T-helper 1 cell treated with Interleukin-12 subunit alpha and Interleukin-12 subunit beta and Interleukin-4 antibody, amounts not matched to agents 30 ng/mL and 1 ng/mL, for 36 hours (primary cell): ENCODE data around the gene SPPL3. TPM values are rescaled to one million over a fixed set of nuclear protein-coding genes. Genes with fewer than 3 reads are reported as not detected.
"Not testable (repeated sequence)": the region's sequence is repeated elsewhere in the genome, so short reads cannot be mapped to it uniquely, and the experiment has no call there.

Source experiments
- intact Hi-C: fragments of 100-400 bp; cut with micrococcal nuclease; formaldehyde crosslinking; loops from one replicate; pipeline ENCODE4 v1.15.1; 2024
- total RNA-seq: library from RNA; stranded (reverse); gene quantifications from 2 replicates; pipeline ENCODE4 v1.2.3, GENCODE V29; 2022

Gene SPPL3
- total RNA-seq, 1 donor from 2014 or later = 32.7 TPM

DNA sequence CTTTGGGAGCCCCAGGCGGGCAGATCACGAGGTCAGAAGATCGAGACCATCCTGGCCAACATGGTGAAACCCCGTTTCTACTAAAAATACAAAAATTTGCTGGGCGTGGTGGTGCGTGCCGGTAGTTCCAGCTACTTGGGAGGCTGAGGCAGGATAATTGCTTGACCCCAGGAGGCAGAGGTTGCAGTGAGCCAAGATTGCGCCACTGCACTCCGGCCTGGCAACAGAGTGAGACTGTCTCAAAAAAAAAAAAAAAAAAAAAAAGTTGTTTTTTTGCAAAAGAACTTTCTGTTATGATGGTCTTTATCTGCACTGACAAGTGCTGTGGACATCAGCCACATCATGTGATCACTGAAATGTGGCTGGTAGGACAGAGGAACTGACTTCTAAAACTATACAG is 111.7 kb downstream of the SPPL3 start:
- intact Hi-C loops = not testable (repeated sequence)

DNA sequence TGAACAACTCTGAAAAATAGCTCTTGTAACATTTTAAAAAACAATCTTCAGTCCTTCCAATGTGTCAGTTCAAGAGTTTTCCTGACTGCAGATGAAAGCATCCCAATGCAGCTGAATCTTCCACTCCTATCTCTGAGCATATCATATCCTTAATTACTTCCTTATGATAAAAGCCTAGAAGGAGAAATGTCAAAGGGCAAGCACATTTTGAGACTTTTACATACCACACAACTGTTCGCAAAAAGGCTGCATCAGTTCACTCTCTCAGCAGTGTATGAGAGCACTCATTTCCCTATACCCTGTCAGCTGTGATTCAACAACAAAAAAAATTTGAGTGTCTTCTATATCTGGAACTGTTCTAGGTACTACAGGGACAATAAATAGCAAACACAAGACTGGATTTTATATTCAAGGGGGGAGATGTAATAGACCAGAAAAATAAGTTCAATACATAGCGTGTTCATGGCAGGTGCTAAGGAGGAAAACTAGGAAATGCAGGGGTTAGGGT is 112.4 kb downstream of the SPPL3 start:
- intact Hi-C loops = no loop called here

GRCh38 chr12:120790114-120790513 is 114.0 kb downstream of the SPPL3 start:
- intact Hi-C loops = no loop called here

DNA sequence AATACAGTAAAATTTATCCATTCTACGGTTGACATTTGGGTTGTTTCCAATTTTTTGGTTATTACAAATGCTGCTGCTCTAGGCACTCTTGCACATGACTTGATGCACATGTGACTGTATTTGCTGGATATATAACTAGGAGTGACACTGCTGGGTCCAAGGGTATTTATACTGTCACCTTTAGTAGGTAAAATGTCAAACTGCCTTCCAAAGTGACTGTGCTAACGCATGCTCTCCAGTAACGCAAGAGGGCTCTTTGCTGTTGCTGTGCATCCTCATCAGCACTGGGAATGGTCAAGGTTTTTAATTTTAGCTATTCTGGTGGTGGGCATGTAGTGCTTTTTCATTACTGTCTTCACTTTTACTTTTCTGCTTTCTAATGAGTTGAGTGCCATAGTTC is 116.3 kb downstream of the SPPL3 start:
- intact Hi-C loops = no loop called here

- intact Hi-C loops = no loop called here
These were observed 119.4 kb downstream of the SPPL3 start for GRCh38 chr12:120784804-120785203.

DNA sequence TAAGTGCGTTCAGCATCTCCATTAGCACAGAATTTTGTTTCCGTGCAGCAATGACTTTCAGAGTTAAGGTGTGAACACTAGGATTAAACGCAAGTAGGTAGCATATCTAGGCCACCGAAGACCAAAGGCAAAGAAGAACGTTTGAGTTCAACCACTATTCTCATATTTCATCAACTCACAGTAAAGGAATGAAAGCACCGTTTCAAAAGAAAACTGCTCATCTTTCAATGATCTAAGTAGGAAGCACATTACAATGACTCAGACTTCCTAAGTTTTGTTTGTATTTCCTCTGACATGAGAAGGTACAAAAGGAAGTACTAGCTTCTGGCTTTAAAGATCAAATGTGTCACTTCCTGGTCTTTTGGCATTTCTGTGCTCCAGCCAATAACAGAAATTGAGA is 121.0 kb downstream of the SPPL3 start:
- intact Hi-C loops = no loop called here

- intact Hi-C loops = no loop called here
These were observed 128.2 kb downstream of the SPPL3 start for GRCh38 chr12:120775862-120776552.

DNA sequence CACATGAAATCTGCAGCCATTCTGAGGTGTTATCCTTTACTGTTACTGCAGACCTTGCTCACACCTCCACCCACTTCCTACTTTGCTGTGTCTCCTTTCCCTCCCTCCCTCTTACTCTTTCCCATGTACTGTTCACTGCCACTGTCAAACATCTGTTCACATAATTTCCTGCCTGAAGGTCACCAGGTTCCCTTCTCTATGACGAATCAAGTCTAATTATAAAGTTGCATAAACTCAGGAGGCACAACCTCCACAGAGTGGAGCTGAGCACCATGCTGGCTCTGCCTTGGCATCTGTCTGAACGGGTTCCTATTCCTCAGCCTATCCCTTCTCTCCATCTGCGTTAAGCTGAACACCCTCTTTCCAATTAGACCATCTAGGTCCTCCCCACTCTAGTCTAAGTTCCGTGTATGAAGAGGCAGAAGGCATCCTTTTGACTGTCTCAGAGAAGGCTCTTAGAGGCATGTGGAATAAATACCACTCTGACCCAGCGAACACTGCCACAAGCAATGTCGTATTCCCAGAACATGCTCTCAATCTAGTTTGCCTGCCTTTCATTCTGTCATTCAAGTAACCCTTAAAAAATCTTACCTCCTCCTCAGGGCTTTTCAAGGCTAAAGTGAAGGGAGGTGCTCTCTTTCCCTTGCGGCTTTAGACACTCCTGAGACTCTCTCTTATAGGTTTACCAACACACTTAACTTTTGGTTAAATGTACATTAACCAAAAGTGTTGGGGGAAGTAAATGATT is 129.8 kb downstream of the SPPL3 start:
- intact Hi-C loops = no loop called here

- intact Hi-C loops = no loop called here
These were observed 133.1 kb downstream of the SPPL3 start for GRCh38 chr12:120771097-120771496.

DNA sequence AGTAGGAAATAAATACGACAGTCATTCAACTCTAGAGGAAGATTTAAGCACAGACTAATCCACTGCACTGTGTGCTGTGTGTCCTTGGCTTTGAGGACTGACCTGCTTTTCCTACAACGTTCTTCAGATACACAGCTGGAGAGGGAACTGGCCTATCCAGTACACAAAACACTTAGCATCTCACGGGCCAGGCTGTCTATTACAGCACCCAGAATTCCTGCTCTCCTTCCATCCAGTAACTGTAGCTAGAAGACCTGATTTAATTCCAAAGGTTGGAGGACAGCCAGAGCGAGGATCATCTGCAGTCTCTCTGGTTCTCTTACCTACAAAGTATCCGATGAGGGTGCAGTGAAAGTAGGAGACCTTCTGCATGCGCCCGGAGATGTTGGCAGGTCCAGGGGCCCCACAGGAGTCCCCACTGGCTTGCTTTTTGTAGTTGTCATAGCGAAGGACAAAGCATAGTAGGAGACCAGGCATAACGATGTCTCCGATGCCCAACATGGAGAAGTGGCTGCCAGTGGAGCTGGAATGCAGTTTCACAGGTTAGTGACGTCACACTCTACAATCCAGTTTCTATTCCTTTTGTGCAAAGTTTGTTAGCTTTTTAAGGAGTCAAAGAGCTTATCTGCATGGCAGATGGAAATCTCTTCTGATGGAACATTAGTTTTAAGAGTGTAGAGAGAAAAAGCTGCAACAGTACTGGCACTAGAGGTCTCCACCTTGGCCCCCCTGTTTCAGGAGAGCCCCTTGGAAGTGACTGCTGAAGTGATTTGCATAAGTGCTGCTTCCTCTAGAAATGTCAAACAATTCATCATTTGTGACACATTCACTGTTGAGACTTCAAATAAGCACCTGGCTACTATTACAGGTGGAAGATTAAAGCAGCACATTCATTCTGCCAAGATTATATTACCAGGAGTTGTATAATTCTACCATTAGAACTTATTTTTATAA is 136.8 kb downstream of the SPPL3 start:
- intact Hi-C loops = loop anchor here (10.0 kb wide), 1 partner anchor 207 kb away; the partner anchor contains the start of gene HNF1A

DNA sequence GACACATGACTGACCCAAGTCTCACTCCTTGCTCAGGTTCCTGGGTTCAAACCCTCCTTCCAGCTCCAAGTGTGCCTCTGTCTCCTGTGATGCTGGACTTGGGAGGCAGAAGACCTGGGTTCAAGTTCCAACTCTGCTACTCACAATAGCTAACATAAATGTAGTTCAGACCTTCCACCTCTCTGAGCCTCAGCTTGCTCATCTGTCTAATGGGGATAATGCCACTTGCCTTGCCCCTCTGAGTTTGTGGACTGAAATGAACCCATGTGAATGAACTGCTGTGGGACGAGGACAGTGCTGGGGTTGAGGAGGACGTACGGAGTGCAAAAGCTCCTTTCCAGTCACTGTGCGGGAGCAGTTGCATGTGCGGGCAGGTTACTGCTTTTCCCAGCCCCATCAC is 137.6 kb downstream of the SPPL3 start:
- intact Hi-C loops = loop anchor here (10.0 kb wide), 1 partner anchor 208 kb away; the partner anchor contains the start of gene HNF1A

GRCh38 chr12:120764816-120765215 is 139.3 kb downstream of the SPPL3 start:
- intact Hi-C loops = loop anchor here (10.0 kb wide), 1 partner anchor 210 kb away; the partner anchor contains the start of gene HNF1A

DNA sequence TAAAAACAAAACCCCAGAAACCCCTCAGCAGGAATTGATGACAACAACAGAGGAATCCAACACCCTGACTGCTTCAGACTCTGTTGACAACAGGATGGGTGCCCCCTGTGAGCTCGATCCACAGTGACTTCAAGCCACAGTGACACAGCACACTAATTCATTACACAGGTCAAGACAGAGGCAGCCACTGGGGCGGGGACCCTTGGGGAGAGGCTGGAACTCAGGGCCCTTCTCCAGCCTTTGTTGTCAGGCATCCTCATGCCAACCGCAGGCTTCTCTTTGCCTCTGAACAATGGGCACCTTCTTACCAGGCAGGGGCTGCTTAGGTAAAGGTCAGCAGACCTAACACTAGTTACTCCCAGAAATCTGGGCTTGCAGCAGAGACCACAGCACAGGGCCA is 140.9 kb downstream of the SPPL3 start:
- intact Hi-C loops = loop anchor here (10.0 kb wide), 1 partner anchor 212 kb away; the partner anchor contains the start of gene HNF1A

- intact Hi-C loops = loop anchor here (10.0 kb wide), 1 partner anchor 213 kb away; the partner anchor contains the start of gene HNF1A
These were observed 142.1 kb downstream of the SPPL3 start for GRCh38 chr12:120762086-120762485.

DNA sequence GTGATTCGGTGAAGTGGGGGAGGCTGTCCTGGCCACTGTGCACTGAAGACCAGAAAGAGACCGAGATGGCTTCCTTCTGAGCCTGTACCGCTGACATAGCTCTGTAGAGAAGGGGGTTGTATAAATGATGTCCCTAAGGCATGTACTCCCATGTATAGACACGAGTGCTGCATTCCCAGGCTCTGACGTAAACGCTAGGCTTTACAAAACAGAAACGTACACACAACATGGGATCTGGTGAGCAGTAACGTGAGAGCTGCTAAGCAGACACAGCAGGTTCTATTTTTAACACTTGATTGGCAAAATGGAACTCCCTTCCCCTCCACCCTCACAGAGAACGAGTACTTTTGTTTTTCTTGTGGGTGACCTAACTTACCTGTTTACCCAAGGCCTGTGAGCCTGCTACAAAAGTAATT is 142.6 kb downstream of the SPPL3 start:
- intact Hi-C loops = loop anchor here (10.0 kb wide), 1 partner anchor 213 kb away; the partner anchor contains the start of gene HNF1A

GRCh38 chr12:120760349-120761254 is 143.6 kb downstream of the SPPL3 start:
- intact Hi-C loops = loop anchor here (10.0 kb wide), 1 partner anchor 214 kb away; the partner anchor contains the start of gene HNF1A

DNA sequence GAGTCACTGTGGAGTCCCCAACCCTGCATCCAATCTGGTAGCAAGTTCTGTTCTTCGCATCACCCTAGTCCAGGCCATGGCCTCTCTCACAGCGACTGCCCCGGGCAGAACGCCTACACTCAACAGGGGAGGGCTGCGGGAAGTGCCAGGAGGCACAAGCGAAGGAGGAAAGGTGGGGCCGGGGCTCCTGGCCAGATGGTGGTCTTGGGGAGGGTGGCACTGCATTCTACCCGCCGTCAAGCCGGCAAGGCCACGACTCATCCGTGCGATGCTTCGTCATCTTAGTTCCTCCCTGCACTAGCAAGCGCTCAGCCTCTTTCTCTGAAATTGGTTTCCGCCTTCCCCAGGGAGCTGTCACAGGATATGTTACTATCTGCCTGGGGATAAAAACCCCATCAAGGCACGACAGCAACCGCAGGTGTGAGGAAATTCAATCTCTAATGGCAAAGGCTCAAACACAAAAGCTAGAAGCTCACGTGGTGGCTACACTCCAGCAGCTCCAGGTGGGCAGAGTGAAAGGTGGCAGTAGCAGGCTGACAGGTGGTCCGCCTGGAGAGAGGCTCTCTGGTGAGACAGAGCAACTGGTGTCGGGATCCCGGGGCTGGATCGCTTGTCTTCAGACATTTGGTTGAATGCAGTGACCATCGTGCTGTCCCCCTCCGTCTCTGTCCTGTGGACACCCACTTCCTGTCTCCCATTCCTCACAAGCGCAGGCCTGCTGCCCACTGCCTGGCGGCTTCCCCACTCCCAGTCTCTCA is 144.4 kb downstream of the SPPL3 start:
- intact Hi-C loops = loop anchor here (10.0 kb wide), 1 partner anchor 215 kb away; the partner anchor contains the start of gene HNF1A

GRCh38 chr12:120758798-120759590 is 145.2 kb downstream of the SPPL3 start:
- intact Hi-C loops = no loop called here
